Neural cell (in vitro differentiated cells): Measurements from ENCODE around the gene FBXO22.

ENCODE experiments used
- POLR2AphosphoS5 ChIP-seq: IDR thresholded peaks from 2 replicates; pipeline ENCODE4 v1.6.1; 2012
- SMC3 ChIP-seq: fragments of 450-650 bp; conservative IDR thresholded peaks from 2 replicates; pipeline ENCODE4 v1.6.1; 2014; ENCODE audit warnings: antibody characterized with exemption, mild to moderate bottlenecking, moderate library complexity; ENCODE audit not compliant: poor library complexity
- TF ChIP-seq, protein P1 (sequence below): fragments of 450-650 bp; IDR thresholded peaks from 2 replicates; pipeline ENCODE4 v1.5.1; 2014; ENCODE audit warnings: antibody characterized with exemption, mild to moderate bottlenecking, moderate library complexity; ENCODE audit not compliant: poor library complexity, severe bottlenecking
- TF ChIP-seq, protein P2 (sequence below): IDR thresholded peaks from 2 replicates; pipeline ENCODE4 v1.6.1; 2012; ENCODE audit warnings: borderline replicate concordance

DNA sequence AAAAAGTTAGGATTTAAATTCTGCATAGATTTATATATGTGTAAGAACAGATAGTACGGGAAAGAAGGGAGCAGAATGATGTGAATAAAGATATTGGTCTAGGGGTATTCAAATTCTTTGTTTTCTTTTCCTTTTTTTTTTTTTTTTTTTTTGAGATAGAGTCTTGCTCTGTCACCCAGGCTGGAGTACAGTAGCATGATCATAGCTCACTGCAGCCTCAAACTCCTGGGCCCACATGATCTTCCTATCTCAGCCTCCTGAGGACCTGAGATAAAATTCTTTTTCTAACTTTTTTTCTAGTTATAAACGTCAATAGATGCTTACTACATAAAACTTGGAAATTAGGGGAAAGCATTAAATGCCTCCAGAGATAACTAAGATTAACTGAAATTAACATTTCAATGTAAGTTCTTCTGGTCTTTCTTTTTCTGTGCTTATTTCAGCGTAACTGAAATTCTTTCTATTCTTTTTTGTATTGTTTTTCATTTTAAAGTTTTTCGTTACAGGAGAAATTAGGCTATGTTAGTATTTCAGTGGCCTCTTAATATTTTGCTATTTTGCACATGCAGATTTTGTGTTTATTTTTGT is 31.2 kb upstream of the FBXO22 start:
- TF ChIP-seq POLR2AphosphoS5 (no peak), SMC3 (no peak)
- TF ChIP-seq, protein P1, sequence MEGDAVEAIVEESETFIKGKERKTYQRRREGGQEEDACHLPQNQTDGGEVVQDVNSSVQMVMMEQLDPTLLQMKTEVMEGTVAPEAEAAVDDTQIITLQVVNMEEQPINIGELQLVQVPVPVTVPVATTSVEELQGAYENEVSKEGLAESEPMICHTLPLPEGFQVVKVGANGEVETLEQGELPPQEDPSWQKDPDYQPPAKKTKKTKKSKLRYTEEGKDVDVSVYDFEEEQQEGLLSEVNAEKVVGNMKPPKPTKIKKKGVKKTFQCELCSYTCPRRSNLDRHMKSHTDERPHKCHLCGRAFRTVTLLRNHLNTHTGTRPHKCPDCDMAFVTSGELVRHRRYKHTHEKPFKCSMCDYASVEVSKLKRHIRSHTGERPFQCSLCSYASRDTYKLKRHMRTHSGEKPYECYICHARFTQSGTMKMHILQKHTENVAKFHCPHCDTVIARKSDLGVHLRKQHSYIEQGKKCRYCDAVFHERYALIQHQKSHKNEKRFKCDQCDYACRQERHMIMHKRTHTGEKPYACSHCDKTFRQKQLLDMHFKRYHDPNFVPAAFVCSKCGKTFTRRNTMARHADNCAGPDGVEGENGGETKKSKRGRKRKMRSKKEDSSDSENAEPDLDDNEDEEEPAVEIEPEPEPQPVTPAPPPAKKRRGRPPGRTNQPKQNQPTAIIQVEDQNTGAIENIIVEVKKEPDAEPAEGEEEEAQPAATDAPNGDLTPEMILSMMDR = no peak
- TF ChIP-seq, protein P2, sequence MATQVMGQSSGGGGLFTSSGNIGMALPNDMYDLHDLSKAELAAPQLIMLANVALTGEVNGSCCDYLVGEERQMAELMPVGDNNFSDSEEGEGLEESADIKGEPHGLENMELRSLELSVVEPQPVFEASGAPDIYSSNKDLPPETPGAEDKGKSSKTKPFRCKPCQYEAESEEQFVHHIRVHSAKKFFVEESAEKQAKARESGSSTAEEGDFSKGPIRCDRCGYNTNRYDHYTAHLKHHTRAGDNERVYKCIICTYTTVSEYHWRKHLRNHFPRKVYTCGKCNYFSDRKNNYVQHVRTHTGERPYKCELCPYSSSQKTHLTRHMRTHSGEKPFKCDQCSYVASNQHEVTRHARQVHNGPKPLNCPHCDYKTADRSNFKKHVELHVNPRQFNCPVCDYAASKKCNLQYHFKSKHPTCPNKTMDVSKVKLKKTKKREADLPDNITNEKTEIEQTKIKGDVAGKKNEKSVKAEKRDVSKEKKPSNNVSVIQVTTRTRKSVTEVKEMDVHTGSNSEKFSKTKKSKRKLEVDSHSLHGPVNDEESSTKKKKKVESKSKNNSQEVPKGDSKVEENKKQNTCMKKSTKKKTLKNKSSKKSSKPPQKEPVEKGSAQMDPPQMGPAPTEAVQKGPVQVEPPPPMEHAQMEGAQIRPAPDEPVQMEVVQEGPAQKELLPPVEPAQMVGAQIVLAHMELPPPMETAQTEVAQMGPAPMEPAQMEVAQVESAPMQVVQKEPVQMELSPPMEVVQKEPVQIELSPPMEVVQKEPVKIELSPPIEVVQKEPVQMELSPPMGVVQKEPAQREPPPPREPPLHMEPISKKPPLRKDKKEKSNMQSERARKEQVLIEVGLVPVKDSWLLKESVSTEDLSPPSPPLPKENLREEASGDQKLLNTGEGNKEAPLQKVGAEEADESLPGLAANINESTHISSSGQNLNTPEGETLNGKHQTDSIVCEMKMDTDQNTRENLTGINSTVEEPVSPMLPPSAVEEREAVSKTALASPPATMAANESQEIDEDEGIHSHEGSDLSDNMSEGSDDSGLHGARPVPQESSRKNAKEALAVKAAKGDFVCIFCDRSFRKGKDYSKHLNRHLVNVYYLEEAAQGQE = no peak
